Activated CD8-positive, alpha-beta memory T cell treated with anti-CD3 and anti-CD28 coated beads for 1 hour (primary cell): ENCODE measurements around the gene MUC12.
"Not testable (repeated sequence)": the region's sequence is repeated elsewhere in the genome, so short reads cannot be mapped to it uniquely, and the experiment has no call there.

ENCODE experiments used
- DNase-seq, 2 donors: peaks; one replicate each; pipeline ENCODE4 v3.0.0-alpha.2; 2020; ENCODE audit warnings: low read depth in 1 of 2; ENCODE audit errors: extremely low read depth in 1 of 2

MUC12 gene

GRCh38 chr7:100985033-100985797 lies 15.8 kb downstream of the MUC12 start:
- DNase-seq, result not testable (repeated sequence)

- DNase-seq, result no peak
Measured at GRCh38 chr7:100991631-100992030, 22.3 kb downstream of the MUC12 start.

- DNase-seq, result not testable (repeated sequence)
Measured at GRCh38 chr7:100992280-100992679, 22.9 kb downstream of the MUC12 start.

DNA sequence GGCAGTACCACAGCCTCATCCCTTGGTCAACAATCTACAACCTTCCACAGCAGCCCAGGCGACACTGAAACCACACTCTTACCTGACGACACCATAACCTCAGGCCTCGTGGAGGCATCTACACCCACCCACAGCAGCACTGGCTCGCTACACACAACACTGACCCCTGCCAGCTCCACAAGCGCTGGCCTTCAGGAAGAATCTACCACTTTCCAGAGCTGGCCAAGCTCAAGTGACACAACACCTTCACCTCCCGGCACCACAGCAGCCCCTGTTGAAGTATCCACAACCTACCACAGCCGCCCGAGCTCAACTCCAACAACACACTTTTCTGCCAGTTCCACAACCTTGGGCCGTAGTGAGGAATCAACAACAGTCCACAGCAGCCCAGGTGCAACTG lies 25.3 kb downstream of the MUC12 start:
- not testable (repeated sequence) for DNase-seq

- not testable (repeated sequence) for DNase-seq
Measured at GRCh38 chr7:100998530-100998929, 29.2 kb downstream of the MUC12 start.

- not testable (repeated sequence) for DNase-seq
Measured at GRCh38 chr7:100999334-100999733, 30.0 kb downstream of the MUC12 start.

DNA sequence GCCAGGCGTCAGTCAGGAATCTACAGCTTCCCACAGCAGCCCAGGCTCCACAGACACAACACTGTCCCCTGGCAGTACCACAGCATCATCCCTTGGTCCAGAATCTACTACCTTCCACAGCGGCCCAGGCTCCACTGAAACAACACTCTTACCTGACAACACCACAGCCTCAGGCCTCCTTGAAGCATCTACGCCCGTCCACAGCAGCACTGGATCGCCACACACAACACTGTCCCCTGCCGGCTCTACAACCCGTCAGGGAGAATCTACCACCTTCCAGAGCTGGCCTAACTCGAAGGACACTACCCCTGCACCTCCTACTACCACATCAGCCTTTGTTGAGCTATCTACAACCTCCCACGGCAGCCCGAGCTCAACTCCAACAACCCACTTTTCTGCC lies 30.7 kb downstream of the MUC12 start:
- DNase-seq, result not testable (repeated sequence)

DNA sequence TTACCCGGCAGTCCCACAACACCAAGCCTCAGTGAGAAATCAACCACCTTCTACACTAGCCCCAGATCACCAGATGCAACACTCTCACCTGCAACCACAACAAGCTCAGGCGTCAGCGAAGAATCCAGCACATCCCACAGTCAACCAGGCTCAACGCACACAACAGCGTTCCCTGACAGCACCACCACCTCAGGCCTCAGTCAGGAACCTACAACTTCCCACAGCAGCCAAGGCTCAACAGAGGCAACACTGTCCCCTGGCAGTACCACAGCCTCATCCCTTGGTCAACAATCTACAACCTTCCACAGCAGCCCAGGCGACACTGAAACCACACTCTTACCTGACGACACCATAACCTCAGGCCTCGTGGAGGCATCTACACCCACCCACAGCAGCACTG lies 33.0 kb downstream of the MUC12 start:
- DNase-seq, result not testable (repeated sequence)

DNA sequence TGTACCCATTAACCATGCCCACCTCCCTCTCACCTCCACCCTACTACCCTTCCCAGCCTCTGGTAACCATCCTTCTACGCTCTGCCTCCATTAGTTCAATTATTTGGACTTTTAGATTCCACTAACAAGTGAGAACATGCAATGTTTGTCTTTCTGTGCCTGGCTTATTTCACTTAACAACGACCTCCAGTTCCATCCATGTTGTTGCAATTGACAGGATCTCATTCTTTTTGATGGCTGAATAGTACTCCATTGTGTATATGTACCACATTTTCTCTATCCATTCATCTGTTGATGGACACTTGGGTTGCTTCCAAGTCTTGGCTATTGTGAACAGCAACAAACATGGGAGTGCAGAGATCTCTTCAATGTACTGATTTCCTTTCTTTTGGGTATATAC lies 38.0 kb downstream of the MUC12 start:
- not testable (repeated sequence) for DNase-seq

GRCh38 chr7:101009629-101010028 lies 40.3 kb downstream of the MUC12 start:
- DNase-seq, result no peak

DNA sequence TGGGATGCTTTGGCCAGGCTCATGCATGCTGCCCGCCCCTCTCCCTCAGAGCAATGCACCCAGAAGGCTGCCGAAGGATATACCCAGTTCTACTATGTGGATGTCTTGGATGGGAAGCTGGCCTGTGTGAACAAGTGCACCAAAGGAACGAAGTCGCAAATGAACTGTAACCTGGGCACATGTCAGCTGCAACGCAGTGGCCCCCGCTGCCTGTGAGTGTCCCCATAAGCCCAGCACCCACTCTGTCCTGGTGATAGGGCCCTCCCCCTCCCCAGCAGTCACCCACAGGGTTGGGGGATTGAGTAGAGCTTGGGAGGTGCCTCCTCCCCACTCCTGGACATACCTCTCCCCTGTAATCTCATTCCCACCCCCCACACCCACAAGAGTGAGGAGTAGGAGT lies 43.6 kb downstream of the MUC12 start:
- DNase-seq, result no peak

- no peak for DNase-seq
Measured at GRCh38 chr7:101015626-101016025, 46.3 kb downstream of the MUC12 start.

DNA sequence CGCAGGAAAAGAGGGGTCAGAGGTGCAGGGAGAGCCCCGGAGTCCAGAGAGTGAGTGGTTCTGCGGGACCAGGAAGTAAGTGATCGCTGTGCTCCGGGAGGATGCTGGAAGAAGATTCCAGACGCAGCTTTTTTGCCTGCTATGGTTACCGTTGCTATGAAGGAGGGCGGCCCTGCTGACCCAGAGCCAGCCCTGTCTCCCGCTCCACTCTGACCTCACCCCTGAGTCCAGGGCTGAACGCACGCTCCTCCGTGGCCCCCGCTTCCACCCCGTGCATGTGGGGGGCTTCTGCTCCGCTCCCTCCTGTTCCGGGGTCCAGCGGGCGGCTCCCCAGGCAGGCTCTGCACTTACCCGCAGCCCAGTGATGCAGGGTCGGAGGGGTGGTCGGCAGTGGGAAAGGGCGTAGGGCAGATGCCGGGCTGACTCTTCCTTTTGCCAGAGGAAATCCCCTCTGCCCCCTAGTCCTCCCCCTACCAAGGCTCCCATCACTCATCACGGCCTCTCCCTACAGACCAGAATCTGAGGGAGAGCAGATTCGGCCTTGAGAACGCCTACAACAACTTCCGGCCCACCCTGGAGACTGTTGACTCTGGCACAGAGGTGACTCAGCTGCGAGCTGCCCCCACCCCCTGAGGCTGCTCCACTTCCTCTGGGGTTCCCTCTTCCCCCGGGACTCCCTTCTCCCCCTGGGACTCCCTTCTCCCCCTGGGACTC lies 47.9 kb downstream of the MUC12 start:
- peak; percentile 34 to 56 for DNase-seq

DNA sequence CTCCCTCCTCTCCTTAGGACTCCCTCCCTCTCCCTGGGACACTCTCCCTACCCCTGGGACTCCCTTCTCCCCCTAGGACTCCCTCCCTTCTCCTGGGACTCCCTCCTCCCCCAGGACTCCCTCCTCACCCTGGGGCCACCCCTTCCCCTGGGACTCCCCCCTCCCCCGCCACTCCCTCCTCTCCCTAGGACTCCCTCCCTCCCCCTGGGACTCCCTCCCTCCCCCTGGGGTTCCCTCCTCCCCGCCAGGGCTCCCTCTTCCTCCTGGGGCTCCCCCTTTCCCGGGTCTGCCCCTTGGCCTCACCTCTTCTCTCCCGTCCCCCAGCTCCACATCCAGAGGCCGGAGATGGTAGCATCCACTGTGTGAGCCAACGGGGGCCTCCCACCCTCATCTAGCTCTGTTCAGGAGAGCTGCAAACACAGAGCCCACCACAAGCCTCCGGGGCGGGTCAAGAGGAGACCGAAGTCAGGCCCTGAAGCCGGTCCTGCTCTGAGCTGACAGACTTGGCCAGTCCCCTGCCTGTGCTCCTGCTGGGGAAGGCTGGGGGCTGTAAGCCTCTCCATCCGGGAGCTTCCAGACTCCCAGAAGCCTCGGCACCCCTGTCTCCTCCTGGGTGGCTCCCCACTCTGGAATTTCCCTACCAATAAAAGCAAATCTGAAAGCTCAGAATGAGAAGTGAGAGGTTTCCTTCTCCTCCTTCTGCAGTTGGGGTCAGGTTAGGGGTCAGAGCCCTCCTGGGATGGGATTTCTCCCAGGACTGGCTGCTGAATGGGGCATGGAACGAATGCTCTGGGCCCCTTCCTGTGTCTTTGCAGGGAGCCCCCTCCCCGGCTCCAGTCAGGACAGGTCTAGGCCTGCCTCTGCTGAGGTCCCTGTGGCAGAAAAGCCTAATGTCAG lies 49.2 kb downstream of the MUC12 start:
- DNase-seq, result no peak

DNA sequence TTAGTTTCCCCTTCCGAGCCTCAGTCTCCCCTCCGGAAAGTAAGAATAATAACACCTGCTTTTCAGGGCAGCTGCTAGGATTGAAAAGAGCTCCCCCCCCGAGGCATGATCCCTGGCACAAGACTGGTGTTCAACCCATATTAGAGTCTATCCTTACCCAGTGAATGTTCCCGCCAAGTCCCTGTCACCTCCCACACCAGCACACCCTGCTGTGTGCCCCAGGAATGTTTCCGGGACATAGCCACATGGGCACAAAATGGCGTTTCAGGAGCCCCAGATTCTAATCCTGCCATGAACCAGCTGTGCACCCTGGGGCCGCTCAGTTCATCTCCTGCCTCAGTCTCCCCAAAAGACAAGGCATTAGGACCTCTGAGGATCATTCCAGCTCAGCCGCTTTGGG lies 51.1 kb downstream of the MUC12 start:
- no peak for DNase-seq

- no peak for DNase-seq
Measured at GRCh38 chr7:101021703-101022102, 52.3 kb downstream of the MUC12 start.

GRCh38 chr7:101023839-101024238 lies 54.5 kb downstream of the MUC12 start:
- DNase-seq, result no peak

DNA sequence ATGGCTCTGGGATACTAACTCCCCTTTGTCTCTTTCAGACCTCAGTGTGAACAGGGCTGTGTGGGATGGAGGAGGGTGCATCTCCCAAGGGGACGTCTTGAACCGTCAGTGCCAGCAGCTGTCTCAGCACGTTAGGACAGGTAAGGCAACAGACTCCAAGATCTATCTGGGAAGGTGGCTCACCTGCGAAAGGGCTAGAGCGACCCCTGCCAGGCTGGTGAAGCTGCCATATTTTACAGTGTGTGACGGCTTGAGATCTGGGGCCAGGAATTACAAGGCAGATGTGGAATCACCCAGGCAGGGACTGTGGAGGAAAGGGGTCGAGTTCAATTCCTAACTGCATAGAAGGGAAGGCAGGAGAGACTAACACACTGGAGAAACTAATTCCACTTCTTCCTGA lies 61.7 kb downstream of the MUC12 start:
- no peak for DNase-seq

DNA sequence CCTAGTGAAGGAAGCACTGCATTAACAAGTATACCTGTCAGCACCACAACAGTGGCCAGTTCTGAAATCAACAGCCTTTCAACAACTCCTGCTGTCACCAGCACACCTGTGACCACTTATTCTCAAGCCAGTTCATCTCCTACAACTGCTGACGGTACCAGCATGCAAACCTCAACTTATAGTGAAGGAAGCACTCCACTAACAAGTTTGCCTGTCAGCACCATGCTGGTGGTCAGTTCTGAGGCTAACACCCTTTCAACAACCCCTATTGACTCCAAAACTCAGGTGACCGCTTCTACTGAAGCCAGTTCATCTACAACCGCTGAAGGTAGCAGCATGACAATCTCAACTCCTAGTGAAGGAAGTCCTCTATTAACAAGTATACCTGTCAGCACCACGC lies 66.6 kb downstream of the MUC12 start:
- no peak for DNase-seq

DNA sequence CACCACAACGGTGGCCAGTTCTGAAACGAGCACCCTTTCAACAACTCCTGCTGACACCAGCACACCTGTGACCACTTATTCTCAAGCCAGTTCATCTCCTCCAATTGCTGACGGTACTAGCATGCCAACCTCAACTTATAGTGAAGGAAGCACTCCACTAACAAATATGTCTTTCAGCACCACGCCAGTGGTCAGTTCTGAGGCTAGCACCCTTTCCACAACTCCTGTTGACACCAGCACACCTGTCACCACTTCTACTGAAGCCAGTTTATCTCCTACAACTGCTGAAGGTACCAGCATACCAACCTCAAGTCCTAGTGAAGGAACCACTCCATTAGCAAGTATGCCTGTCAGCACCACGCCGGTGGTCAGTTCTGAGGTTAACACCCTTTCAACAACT lies 71.9 kb downstream of the MUC12 start:
- DNase-seq, result not testable (repeated sequence)

- peak in 1 of 2 donors; percentile 35 for DNase-seq
Measured at GRCh38 chr7:101058355-101058754, 89.0 kb downstream of the MUC12 start.
